Measurements from ENCODE around the gene ACSL6.
A peak's percentile ranks its signal among the peaks of the same experiment; 100 is the strongest.

The ACSL6 gene

DNA sequence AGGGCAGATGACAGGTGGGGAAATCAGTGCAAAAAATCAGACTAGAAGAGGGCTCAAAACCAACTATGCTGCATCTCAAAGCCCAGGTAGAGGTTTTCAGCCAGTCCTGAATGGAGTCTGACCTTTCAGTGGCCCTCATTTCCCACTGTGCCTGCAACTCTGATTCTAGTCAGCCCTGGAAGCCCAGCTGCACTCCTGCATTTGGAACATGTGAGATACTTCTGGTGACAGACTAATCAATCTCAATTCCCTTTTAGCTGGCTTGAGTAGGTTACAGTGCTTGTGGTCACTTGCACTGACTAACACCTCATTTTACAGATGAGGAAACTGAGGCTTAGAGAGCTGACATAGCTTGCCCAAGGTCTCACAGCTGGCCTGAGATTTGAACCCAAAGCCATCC is 7.9 kb upstream of the ACSL6 start:
- no peak for DNase-seq (ENCODE audit: low read depth, low spot score)
- no peak overlapping the region for H3K27ac ChIP-seq

- DNase-seq (ENCODE audit: low read depth, low spot score), result no peak
- H3K27ac ChIP-seq, result no peak overlapping the region
These were observed 6.5 kb upstream of the ACSL6 start for GRCh38 chr5:132017738-132018625.

- DNase-seq (ENCODE audit: low read depth, low spot score), result no peak
- no peak overlapping the region for H3K27ac ChIP-seq
These were observed 5.9 kb upstream of the ACSL6 start for GRCh38 chr5:132017316-132017715.

DNA sequence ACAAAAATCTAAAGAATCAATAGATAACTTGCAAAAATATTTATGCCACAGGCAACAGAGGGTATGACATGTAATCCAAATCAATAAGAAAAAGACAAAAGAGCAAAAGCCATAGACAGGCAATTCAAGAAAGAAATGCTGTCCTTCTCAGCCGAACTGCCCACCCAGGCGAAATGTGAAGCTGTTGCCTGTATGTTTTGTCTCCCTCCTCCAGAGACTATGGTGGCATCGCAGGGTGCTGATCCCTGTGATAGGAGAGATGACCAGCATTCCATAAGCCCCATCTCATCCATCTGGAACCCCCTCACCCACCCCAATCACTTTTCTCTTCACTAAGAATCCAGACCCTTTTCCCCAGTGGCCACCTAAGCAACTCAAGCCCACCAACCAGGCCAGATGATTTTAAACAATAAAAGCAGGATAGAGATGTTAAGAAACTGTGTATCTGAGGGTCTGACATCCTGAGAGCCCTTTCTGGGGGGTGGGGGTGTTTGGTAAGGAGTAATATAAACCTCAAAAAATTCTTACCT is 5.3 kb upstream of the ACSL6 start:
- no peak for DNase-seq (ENCODE audit: low read depth, low spot score)
- no peak overlapping the region for H3K27ac ChIP-seq

GRCh38 chr5:132013711-132014110 is 2.3 kb upstream of the ACSL6 start:
- H3K27ac ChIP-seq, result no peak overlapping the region
- DNase-seq (ENCODE audit: low read depth, low spot score), result no peak

DNA sequence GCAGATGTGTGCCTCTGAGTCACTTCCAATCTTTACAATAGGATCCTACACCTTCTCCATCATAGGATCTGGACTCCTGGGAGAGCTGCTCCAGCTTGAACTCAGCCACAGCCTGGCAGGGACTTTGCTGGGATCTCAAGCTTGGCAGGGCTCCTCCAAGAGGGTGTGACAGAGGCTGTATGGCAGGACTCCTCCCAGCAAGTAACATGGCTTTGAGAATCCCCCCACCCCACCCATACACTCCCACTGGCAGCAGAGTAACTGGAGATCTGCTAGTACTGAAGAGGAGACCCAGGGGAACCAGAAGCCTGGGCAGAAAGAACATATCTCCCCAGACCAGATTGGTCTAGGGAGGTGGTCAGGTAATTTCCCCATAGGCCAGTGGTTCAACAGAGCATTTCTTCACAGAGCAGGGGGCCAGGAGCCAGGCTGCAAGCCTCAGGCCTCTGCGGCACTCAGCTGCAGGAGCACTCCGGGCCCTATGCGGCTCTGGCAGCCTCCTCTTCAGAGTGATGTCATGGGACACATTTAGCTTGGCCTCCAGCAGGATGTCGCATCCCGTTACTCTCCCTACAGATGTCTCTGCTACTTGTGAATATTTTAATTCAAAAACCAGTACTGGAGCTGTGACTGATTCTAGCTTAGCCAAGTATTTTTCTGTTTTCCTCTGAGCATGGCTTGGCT is 1.7 kb upstream of the ACSL6 start:
- H3K27ac ChIP-seq, result no peak overlapping the region
- no peak for DNase-seq (ENCODE audit: low read depth, low spot score)

GRCh38 chr5:132012371-132013005 is 1.0 kb upstream of the ACSL6 start:
- no peak overlapping the region for H3K27ac ChIP-seq
- no peak for DNase-seq (ENCODE audit: low read depth, low spot score)

DNA sequence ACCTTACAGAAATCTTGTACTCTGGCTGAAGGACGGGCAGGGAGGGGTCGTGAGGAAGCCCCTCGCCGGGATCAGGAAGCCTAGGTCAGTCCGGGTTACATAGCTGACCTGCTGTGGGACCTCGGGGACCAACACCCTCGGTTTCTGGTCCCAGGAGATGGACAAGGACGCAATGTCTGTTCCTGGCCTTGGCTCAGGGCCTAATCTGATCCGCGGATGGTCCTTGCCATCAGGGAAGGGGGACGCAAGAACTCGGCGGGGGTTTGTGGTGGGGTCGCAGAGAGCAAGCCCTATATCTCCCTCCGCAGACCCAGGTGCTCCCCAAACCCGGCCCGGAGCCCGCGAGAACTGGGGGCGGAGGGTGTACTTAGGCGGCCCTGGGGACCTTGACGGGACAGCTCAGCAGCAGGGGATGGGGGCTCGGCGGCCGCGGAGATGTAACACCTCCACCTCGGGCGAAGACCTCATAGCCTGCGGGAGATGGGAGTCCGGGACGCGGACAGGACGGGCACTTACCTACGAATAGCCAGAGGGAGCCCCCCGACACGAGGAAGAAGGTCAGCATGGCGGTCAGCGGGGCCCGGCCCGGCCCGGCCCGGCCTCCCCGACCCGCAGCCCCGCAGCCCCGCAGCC is 353 bp downstream of the ACSL6 start:
- H3K27ac ChIP-seq, result no peak overlapping the region
- no peak for DNase-seq (ENCODE audit: low read depth, low spot score)

DNA sequence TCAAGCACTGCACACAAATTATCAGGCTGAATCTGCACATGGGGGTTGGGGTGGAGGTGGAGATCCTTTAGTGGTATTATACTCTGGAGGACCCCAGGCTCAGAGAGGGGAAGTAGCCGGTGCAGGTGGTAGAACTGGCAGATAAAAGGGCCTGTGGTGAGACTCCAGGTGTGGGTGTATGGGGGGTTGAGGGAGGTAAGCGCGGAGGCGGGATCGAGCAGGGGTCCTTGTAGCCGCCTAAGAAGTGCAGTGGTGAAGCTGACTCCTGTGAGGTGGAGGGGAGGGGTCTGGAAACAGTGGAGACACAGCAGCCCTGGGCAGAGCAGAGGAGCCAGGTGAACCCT is 841 bp downstream of the ACSL6 start:
- H3K27ac ChIP-seq, result no peak overlapping the region
- DNase-seq (ENCODE audit: low read depth, low spot score), result no peak

GRCh38 chr5:132009706-132010405 is 1.6 kb downstream of the ACSL6 start:
- no peak for DNase-seq (ENCODE audit: low read depth, low spot score)
- H3K27ac ChIP-seq, result no peak overlapping the region

- peak; percentile 71 for DNase-seq (ENCODE audit: low read depth, low spot score)
- no peak overlapping the region for H3K27ac ChIP-seq
These were observed 2.3 kb downstream of the ACSL6 start for GRCh38 chr5:132008961-132009680.

DNA sequence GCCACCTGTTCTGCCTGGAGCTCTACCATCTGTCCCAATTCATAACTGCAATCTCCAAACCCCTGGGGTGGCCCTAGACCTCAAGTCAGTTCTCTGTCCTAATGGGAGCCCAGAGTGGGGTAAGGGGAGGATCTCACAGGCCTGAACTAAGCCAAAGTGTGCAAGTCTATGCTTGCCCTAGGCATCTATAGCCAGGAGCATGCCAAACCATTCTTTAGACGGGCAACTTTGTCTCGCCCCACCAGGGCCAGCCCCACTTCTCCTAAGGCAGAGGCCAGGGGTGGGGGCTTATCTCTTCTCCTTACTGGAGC is 3.3 kb downstream of the ACSL6 start:
- no peak for DNase-seq (ENCODE audit: low read depth, low spot score)
- no peak overlapping the region for H3K27ac ChIP-seq

- DNase-seq (ENCODE audit: low read depth, low spot score), result peak; percentile 39
- H3K27ac ChIP-seq, result no peak overlapping the region
These were observed 3.9 kb downstream of the ACSL6 start for GRCh38 chr5:132007399-132008162.

DNA sequence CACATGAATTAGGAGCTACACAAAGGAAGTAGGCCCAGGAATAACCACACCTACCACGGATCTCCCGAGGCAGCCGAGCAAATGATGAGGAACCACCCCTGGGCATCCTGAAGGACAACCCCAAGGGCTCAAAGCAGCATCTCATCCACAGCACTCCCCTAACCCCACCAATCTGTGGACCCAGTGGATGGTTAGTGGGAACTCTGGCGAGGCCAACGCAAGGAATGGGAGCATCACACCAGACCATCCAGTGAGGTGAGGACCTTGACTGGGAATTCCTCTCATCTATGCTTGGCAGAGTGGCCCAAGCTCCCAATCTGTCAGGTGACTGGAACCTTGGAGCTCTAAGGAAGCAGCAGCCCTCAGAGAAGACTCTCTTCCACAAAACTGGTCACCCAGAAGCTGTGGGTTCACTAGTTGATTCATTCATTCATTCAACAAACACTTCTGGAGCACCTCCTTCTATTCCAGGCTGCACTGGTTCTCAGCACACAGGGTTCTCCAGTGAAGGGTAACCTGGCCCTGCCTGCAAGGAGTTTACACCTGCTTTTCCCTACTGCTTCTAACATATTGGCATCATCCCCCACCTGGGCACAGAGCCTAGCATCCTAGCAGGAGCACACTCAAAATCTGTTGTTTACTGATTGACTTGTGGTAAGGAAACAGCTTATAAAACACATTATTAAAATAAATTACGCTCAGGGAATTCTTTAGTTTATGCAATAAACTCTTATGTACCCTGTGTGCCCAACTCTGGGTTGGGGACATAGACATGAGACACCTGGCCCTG is 4.9 kb downstream of the ACSL6 start:
- H3K27ac ChIP-seq, result no peak overlapping the region
- no peak for DNase-seq (ENCODE audit: low read depth, low spot score)

GRCh38 chr5:132005591-132005990 is 5.9 kb downstream of the ACSL6 start:
- H3K27ac ChIP-seq, result no peak overlapping the region
- DNase-seq (ENCODE audit: low read depth, low spot score), result no peak

DNA sequence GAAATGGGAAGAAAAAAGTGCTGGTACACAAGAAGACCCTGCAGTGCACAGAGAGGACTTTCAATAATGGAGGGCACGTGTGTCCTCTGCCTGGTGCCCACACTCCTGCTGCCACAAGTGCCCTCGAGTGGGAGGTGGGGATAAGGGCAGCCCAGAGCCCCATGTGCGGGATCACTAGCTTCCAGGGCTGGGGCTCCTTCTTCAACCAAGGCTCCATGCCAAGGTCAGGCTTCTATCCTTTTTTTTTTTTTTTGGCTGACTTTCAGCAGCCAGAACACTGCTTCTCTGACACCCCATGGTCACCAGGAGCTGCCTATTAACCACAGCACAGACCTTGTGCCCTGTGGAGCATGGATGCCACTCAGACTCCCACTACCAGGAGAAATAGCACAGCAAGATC is 7.5 kb downstream of the ACSL6 start:
- no peak for DNase-seq (ENCODE audit: low read depth, low spot score)
- H3K27ac ChIP-seq, result no peak overlapping the region

- no peak for DNase-seq (ENCODE audit: low read depth, low spot score)
These were observed 8.2 kb downstream of the ACSL6 start for GRCh38 chr5:132003170-132003744.

DNA sequence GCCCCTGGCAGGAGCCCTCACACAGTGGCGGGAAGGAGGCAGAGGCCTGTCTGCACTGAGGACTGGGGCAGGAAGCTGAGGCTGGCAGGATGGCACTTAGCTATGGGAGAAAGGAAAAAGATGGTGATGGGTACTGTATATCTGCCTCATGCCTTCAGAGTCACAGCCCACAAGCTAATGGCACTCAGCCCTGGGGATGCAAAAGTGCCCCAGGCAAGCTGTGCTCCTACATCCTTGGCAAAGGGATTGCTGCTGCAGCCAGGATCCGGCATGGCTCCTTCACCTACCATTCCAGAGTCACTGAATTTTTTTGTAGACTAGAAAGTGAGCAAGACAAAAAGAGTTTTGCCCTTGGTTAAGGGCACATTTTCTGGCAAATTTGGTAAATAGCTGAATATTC is 8.7 kb downstream of the ACSL6 start:
- H3K27ac ChIP-seq, result no peak overlapping the region
- DNase-seq (ENCODE audit: low read depth, low spot score), result no peak

More at GRCh38 chr5:132003170-132003744, 8.2 kb downstream of the ACSL6 start:
- H3K27ac ChIP-seq, result no peak overlapping the region

Measured in epithelial cell of prostate (primary cell).